Peyer's patch (tissue), 4 donors: ENCODE measurements around the gene OTOS. TPM values are rescaled to one million over a fixed set of nuclear protein-coding genes. Genes with fewer than 3 reads are reported as not detected.

Experiments
- DNase-seq, 3 donors: peaks; one replicate each; pipeline ENCODE4 v3.0.0-alpha.2; 2017 to 2019
- H3K27ac ChIP-seq, 4 donors: fragments of 200-600 bp; sonication (generic); one replicate each; pipeline ENCODE4 v1.5.1; 2016 to 2019
- H3K27me3 ChIP-seq, 2 donors: fragments of 200-600 bp; sonication (generic); one replicate each; pipeline ENCODE4 v1.5.1; 2019
- H3K36me3 ChIP-seq, 3 donors: fragments of 200-600 bp; sonication (generic); one replicate each; pipeline ENCODE4 v1.5.1; 2016 to 2019
- H3K4me1 ChIP-seq, 4 donors: fragments of 200-600 bp; sonication (generic); one replicate each; pipeline ENCODE4 v1.5.1; 2016 to 2019
- H3K4me3 ChIP-seq, 4 donors: fragments of 200-600 bp; sonication (generic); 1 replicate in 3 of 4; 2 replicates in 1 of 4; pipeline ENCODE4 v1.5.1; 2016 to 2019; ENCODE audit warnings: mild to moderate bottlenecking in 1 of 4
- H3K9me3 ChIP-seq, 4 donors: fragments of 200-600 bp; sonication (generic); one replicate each; pipeline ENCODE4 v1.5.1; 2016 to 2019; ENCODE audit warnings: mild to moderate bottlenecking in 1 of 4
- CTCF ChIP-seq, 6 experiments: fragments of 450-650 bp in 4 of 6; fragments of 200-600 bp in 2 of 6; sonication (generic) in 1 of 6; IDR thresholded peaks; one replicate each; pipeline ENCODE4 v1.5.1; 2017 to 2019; ENCODE audit warnings: antibody characterized with exemption in 6 of 6, mild to moderate bottlenecking in 3 of 6, moderate library complexity in 1 of 6
- POLR2A ChIP-seq, 2 donors: fragments of 450-650 bp; IDR thresholded peaks; one replicate each; pipeline ENCODE4 v1.5.1; 2017; ENCODE audit warnings: antibody characterized with exemption in 2 of 2, mild to moderate bottlenecking in 2 of 2, moderate library complexity in 2 of 2
- total RNA-seq, 4 donors: library from RNA; depleted of rRNA; stranded (reverse); fragments of >200 nt; gene quantifications; one replicate each; pipeline ENCODE4 v1.1.0, GENCODE V29; 2016

Gene OTOS
- total RNA-seq, 4 donors from 2014 or later, result not detected

- H3K9me3 ChIP-seq, result no peaks in the 10 kb centered on the region
- TF ChIP-seq POLR2A (IDR thresholded peaks at IDR 0.05), result no peak
- TF ChIP-seq CTCF (IDR thresholded peaks at IDR 0.05), result no peak
- H3K36me3 ChIP-seq, result no peaks in the 10 kb centered on the region
- no peaks in the 10 kb centered on the region for H3K4me1 ChIP-seq
- no peak for DNase-seq
- no peak overlapping the region for H3K4me3 ChIP-seq
- no peak overlapping the region for H3K27ac ChIP-seq
- H3K27me3 ChIP-seq, result no peaks in the 10 kb centered on the region
Measured at GRCh38 chr2:240170354-240170735, 29.9 kb upstream of the OTOS start.

DNA sequence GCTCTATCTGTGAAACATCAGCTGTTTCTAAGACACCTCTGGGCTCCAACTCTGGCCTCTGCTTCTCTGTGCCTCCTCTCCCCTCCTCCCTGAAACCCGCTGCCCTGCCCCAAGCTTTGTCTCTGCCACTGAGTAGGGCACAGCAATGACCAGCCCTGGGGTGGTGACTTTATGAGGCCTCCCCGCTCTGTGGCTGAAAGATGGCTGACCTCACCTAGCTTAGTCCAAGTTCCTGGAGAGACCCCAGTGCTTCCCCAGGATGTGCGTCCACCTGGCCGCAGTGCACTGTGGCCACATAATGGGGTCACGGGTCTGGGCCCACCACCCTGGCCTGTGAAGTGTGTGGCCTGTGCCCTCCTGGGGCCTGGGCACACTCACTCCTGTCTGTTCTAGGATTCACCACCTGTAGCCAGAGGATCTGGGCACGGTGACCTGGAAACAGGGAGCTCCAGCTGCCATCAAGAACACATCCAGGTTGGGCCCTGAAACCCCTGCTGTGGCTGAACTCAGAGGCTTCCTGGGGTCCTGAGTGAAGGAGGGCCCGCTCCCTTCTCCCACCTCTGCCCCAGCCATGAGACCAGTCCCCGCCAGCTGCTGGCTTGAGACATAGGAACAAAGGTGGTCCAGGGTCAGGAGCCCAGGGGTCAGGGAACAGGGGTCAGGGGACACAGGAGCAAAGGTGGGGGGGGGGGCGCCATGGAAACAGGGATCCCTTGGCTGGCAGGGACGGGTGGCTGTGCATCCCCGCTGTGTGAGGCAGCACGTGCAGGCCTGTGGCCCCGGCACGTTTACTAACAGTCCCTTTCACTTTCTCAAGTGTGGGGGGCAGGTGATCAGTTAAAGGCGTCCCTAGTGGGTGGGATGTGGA, 29.3 kb upstream of the OTOS start:
- no peak overlapping the region for H3K27ac ChIP-seq
- no peaks in the 10 kb centered on the region for H3K9me3 ChIP-seq
- no peak overlapping the region for H3K4me3 ChIP-seq
- H3K36me3 ChIP-seq, result no peaks in the 10 kb centered on the region
- H3K4me1 ChIP-seq, result no peaks in the 10 kb centered on the region
- no peak for TF ChIP-seq CTCF (IDR thresholded peaks at IDR 0.05)
- no peak for TF ChIP-seq POLR2A (IDR thresholded peaks at IDR 0.05)
- no peaks in the 10 kb centered on the region for H3K27me3 ChIP-seq
- no peak for DNase-seq

GRCh38 chr2:240168546-240169361, 28.3 kb upstream of the OTOS start:
- TF ChIP-seq CTCF (IDR thresholded peaks at IDR 0.05) (no peak), POLR2A (IDR thresholded peaks at IDR 0.05) (no peak)
- Histone ChIP-seq H3K4me1 (no peaks in the 10 kb centered on the region), H3K27me3 (no peaks in the 10 kb centered on the region), H3K4me3 (no peak overlapping the region), H3K9me3 (no peaks in the 10 kb centered on the region), H3K36me3 (no peaks in the 10 kb centered on the region), H3K27ac (no peak overlapping the region)
- DNase-seq, result no peak

DNA sequence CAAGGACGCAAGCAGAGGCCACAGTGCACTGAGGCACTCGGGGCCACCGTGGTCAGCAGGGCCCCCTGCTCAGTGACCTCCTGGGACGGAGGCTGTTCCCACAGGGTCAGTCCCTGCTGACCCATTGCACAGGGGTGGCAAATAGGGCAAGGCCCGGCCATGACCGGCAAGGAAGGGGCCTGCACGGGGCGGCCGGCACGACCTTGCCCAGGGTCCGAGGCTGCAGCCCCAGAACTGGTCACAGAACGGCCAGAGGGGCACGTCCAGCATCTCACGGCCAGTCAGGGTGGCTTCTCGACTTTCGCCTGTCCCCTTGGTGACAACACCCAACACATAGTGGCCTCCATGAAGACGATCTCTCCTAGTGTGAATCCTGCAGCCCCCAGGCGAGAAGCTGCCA, 27.6 kb upstream of the OTOS start:
- Histone ChIP-seq H3K9me3 (no peaks in the 10 kb centered on the region), H3K4me1 (no peaks in the 10 kb centered on the region), H3K4me3 (no peak overlapping the region), H3K36me3 (no peaks in the 10 kb centered on the region), H3K27me3 (no peaks in the 10 kb centered on the region), H3K27ac (no peak overlapping the region)
- DNase-seq, result no peak
- TF ChIP-seq CTCF (IDR thresholded peaks at IDR 0.05) (no peak), POLR2A (IDR thresholded peaks at IDR 0.05) (no peak)

DNA sequence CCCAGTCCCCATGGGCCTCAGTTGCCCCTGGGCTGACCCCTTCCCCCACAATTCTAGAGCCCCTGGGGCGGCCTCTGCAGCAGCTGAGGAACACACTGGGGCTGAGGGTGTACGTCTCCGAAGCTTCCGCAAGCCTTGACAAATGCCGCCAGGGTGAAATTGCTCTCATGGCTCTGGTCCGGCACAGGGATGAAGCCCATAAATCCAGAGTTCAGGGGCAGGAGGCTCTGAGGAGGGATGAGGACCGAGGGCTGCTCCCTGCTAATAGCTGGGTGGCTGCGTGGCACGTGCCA, 27.1 kb upstream of the OTOS start:
- TF ChIP-seq POLR2A (IDR thresholded peaks at IDR 0.05) (no peak), CTCF (IDR thresholded peaks at IDR 0.05) (no peak)
- Histone ChIP-seq H3K9me3 (no peaks in the 10 kb centered on the region), H3K27me3 (no peaks in the 10 kb centered on the region), H3K4me1 (no peaks in the 10 kb centered on the region), H3K36me3 (no peaks in the 10 kb centered on the region), H3K27ac (no peak overlapping the region), H3K4me3 (no peak overlapping the region)
- no peak for DNase-seq
